ENCODE results near the gene TRAF3IP3.
"Not testable (repeated sequence)": the region's sequence is repeated elsewhere in the genome, so short reads cannot be mapped to it uniquely, and the experiment has no call there.

TRAF3IP3 gene

DNA sequence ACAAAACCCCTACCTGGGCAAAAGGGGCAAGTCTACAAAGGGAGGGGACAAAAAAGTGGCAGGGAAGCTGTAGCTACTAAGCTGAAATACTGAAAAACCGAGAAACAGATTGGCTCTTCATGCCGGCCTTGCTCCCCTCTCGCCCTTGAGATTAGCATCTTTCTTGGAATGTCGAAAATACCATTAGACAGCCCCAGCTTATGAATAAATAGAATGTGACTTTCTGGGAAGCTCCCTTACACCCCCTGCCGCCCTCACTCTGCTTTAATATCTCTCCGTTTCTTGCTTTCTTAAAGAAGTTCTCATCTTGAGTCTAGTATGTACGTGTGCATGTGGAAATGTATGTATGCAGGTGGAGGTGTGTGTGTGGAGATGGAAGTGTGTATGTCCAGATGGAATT is 14.1 kb downstream of the TRAF3IP3 start:
- no peak for DNase-seq

GRCh38 chr1:209770636-209771415 is 15.0 kb downstream of the TRAF3IP3 start:
- DNase-seq = no peak

GRCh38 chr1:209772126-209772525 is 16.3 kb downstream of the TRAF3IP3 start:
- DNase-seq = no peak

DNA sequence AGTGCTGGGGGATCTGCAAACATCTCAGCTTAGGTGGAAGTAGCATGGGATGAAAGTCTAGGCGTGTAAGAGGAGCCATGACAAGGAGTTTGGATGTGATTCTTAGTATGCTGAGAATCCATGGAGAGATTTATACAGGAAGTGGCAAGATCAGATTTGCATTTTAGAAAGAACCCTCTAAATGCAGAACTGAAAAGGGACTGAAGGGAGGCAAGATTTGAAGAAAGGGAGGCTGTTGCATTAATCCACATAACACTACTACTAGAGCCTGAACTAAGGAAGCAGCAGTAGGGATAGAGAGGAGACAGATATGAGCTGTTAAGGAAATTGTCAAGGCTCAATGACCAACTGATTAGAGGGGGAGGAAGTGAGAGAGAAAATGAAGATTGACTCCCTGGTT is 18.7 kb downstream of the TRAF3IP3 start:
- no peak for DNase-seq

GRCh38 chr1:209775678-209776077 is 19.8 kb downstream of the TRAF3IP3 start:
- no peak for DNase-seq

GRCh38 chr1:209777587-209777986 is 21.7 kb downstream of the TRAF3IP3 start:
- DNase-seq = no peak

- no peak for DNase-seq
Measured at GRCh38 chr1:209778102-209778501, 22.2 kb downstream of the TRAF3IP3 start.

- DNase-seq = no peak
Measured at GRCh38 chr1:209780268-209780667, 24.4 kb downstream of the TRAF3IP3 start.

DNA sequence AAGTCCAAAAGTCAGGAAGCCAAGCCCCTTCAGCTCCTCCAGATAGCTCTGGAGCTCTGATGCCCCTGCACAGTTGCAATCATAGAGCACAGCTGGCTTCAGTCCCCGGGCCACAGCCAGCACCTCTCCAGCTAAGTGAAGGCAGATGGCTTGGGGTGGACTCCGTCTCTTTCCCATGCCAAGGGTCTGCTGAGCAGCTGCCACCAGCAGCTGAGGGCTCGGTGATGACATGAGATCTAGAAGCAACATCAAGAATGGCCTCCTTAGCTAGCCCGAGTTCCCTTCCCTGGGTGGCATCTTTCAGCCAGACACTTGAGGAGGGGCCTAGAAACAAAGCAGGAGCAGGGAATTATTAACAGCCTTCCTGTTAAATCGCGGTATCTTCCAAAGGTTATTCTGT is 27.5 kb downstream of the TRAF3IP3 start:
- no peak for DNase-seq

- peak; percentile 99 for DNase-seq
Measured at GRCh38 chr1:209784265-209785169, 28.7 kb downstream of the TRAF3IP3 start, which contains the start of gene C1orf74. Gene C1orf74 (minus strand): TSS chr1:209784559. CDS start chr1:209783634, 925 bp downstream.

DNA sequence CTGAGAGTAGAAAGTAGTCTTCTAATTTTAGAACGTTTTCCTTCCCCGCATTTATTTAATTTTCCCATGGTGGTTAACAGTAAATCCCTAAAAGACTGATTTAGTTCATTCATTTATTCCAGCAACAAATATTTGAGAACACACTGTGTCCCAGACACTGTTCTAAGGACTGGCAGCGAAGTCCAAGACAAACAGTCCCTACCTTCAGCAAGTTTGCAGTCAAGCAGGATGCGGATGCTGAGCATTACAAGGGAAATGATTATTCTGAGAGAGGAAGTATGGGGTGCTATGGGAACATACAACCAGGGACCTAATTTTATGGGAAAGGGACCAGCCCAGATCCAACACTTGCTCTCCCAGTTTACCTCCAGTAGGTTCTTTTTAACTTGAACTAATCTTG is 29.7 kb downstream of the TRAF3IP3 start:
- DNase-seq = no peak

- no peak for DNase-seq
Measured at GRCh38 chr1:209786146-209786545, 30.3 kb downstream of the TRAF3IP3 start.

DNA sequence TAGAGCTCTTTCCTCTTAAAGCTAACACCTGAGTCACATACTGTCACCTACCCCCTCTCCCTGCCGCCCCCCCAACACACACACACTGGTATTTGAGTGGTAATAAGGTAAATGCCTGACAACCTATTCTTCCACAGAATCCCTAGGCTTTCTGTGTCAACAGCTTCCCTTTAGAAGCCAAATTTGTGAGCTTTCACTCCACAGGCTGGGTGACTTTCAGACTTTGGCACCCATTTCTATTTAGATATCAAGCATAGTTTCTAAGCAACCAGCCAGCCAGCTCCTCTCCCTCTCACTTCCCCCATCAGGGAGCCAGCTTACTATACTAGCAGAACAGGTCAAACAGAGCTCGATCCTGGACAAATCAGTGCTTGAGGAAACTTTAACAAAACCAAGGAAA is 31.7 kb downstream of the TRAF3IP3 start:
- no peak for DNase-seq

- DNase-seq = no peak
Measured at GRCh38 chr1:209789245-209789644, 33.4 kb downstream of the TRAF3IP3 start.

- DNase-seq = no peak
Measured at GRCh38 chr1:209790286-209791193, 34.7 kb downstream of the TRAF3IP3 start.

DNA sequence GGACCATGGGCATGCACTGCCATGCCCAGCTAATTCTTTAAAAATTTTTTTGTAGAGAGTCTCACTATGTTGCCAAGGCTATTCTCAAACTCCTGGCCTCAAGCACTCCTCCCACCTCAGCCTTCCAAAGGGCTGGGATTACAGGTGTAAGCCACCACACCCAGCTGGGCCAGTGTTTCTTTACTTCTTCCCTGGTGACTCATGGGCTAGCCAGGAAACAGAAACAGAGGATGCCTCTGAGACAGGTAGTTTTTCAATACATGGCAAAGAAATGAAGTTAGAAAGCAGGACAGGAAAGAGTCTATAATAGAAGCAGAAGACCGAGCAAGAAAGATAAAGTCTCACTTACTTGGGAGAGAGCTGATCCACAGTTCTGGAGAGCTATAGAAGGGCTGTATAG is 36.1 kb downstream of the TRAF3IP3 start:
- no peak for DNase-seq

- DNase-seq = not testable (repeated sequence)
Measured at GRCh38 chr1:209793711-209794110, 37.9 kb downstream of the TRAF3IP3 start.

GRCh38 chr1:209797978-209798639 is 42.3 kb downstream of the TRAF3IP3 start:
- DNase-seq = peak; percentile 14

DNA sequence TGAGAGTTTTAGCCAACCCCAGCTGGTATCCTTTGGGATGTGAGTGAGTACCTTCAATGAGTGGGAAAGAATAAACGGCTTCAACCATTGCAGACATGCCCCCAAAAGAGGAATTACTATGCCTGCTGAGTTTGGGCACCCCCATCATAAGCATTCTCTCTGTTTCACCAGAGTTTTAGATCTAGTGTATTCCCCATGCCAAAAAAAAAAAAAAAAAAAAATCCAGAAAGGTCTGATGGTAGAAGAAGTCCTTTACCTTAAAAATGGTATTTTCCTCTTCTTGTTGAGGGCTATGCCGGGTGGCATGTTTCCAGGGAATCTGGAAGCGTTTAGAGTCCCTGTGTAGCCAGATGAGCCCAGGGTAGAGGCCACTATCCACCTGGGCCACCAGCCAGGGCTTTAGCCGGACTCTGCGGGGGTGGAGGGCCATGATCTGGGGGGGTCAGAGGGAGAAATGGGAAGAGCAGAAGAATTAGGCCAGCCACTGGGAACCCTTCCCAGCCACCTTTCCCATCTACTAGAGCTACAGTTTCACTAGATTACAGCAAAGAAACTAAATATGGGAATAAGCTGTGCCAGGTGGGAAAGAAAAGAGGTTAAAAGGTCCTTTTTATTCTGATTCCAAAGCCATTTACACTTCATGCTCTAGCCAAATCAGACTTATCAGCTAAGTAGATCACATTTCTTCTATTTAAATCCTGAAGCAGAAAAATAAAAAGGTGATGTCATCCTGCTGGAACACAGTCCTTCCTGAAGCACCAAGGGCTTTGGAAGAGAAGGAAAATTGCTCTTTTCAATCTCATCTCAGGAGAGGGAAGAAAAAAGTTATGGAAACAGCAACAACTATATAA is 45.4 kb downstream of the TRAF3IP3 start:
- no peak for DNase-seq

GRCh38 chr1:209802117-209802779 is 46.4 kb downstream of the TRAF3IP3 start:
- no peak for DNase-seq

- no peak for DNase-seq
Measured at GRCh38 chr1:209802780-209803152, 46.9 kb downstream of the TRAF3IP3 start.

Measured in NCI-H69 (cell line).